Right lung (tissue), 5 donors: ENCODE results near the gene ARIH2. TPM values are rescaled to one million over a fixed set of nuclear protein-coding genes. Genes with fewer than 3 reads are reported as not detected.

Source experiments
- DNase-seq, 2 donors: peaks; one replicate each; pipeline ENCODE4 v3.0.0-alpha.2; 2013
- polyA plus RNA-seq, 5 donors: library from polyadenylated mRNA; unstranded; fragments of 120-200 nt; gene quantifications; one replicate each; pipeline versions ENCODE4 v1.2.1 to v1.2.3, GENCODE V29; 2013; ENCODE audit warnings: inconsistent platforms in 1 of 5, low replicate concordance in 1 of 5; ENCODE audit not compliant: insufficient read length in 5 of 5, insufficient read depth in 1 of 5

Gene ARIH2
- polyA plus RNA-seq, 5 donors = 72.0 to 94.8 (median 77.5) TPM

DNA sequence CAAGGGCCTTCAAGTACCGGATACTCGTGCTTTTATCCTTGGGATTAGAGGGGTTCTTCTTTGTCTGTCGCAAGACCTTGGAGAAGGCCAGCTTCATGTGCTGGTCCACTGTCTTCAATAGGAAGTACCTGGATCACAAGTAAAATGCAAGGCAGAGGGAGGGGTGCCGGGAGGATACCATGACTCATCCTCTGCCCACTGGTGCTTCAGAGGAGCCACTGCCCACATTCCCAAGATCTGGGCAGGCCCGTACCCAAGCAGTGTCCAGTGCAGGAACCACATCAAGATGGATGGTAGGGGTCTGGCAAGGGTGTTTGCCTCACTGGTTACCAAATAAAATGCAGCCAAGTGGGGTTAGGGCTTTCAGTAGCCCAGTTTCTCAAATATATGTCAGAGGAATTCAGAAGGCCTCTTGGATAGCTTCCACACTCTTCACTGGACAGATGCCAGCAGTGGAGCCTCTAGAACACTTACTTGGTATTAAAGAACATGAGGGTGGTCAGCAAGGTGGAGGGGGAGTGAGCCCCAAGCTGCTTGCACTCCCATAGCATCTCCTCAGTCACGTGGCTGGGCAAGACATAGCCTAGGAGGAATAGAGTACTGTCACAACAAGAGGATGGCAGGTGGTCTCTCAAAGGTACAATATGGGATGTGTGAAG is 114.1 kb downstream of the ARIH2 start:
- no peak for DNase-seq

GRCh38 chr3:49034650-49035049 is 116.0 kb downstream of the ARIH2 start:
- no peak for DNase-seq

- no peak for DNase-seq
Observed at GRCh38 chr3:49035281-49035680, 116.6 kb downstream of the ARIH2 start.

Other genes with a start within 250 kb of the ARIH2 start
- 10 to 100 TPM; 13.0 to 21.2 (median 18.4) TPM for gene NCKIPSD, start 232.9 kb upstream of the ARIH2 start, polyA plus RNA-seq
- 100 to 1,000 TPM; 204 to 224 (median 221) TPM for gene IP6K2, start 201.6 kb upstream of the ARIH2 start, polyA plus RNA-seq
- gene PRKAR2A, start 71.0 kb upstream of the ARIH2 start, polyA plus RNA-seq = 10 to 100 TPM; 25.7 to 36.9 (median 32.5) TPM
- gene SLC25A20, start 20.0 kb upstream of the ARIH2 start, polyA plus RNA-seq = 10 to 100 TPM; 12.3 to 14.6 (median 13.1) TPM
- 10 to 100 TPM; 25.9 to 40.6 (median 39.5) TPM for gene P4HTM, start 71.4 kb downstream of the ARIH2 start, polyA plus RNA-seq
- gene WDR6, start 88.5 kb downstream of the ARIH2 start, polyA plus RNA-seq = 100 to 1,000 TPM; 166 to 190 (median 180) TPM
- 10 to 100 TPM; 51.7 to 64.7 (median 61.2) TPM for gene DALRD3, start 99.7 kb downstream of the ARIH2 start, polyA plus RNA-seq
- gene NDUFAF3, start 103.3 kb downstream of the ARIH2 start, polyA plus RNA-seq = 10 to 100 TPM; 42.5 to 86.3 (median 61.1) TPM
- 100 to 1,000 TPM; 264 to 341 (median 302) TPM for gene IMPDH2, start 110.6 kb downstream of the ARIH2 start, polyA plus RNA-seq
- 10 to 100 TPM; 73.2 to 89.8 (median 82.8) TPM for gene QRICH1, start 175.2 kb downstream of the ARIH2 start, polyA plus RNA-seq
- 100 to 1,000 TPM; 269 to 316 (median 279) TPM for gene QARS1, start 185.9 kb downstream of the ARIH2 start, polyA plus RNA-seq
- gene USP19, start 202.0 kb downstream of the ARIH2 start, polyA plus RNA-seq = 10 to 100 TPM; 39.1 to 52.9 (median 49.7) TPM
- 100 to 1,000 TPM; 361 to 468 (median 423) TPM for gene LAMB2, start 214.2 kb downstream of the ARIH2 start, polyA plus RNA-seq
- gene CCDC71, start 247.5 kb downstream of the ARIH2 start, polyA plus RNA-seq = 10 to 100 TPM; 18.0 to 25.2 (median 20.1) TPM